GM13976 (cell line): ENCODE data around the gene CNGA2.

Experiments used
- DNase-seq: peaks from one replicate; pipeline ENCODE4 v3.0.0; 2012; ENCODE audit warnings: low spot score
- in situ Hi-C: fragments of 300-500 bp; cut with MboI; formaldehyde crosslinking; loops from one replicate; pipeline ENCODE4 v1.12.0; 2022; ENCODE audit warnings: low sequenced_read_pairs, mixed read lengths, inconsistent platforms; ENCODE audit not compliant: unreplicated experiment
- TF ChIP-seq, protein P1 (sequence below): IDR thresholded peaks from 2 replicates; pipeline ENCODE4 v1.5.1; 2012; ENCODE audit warnings: borderline replicate concordance, mild to moderate bottlenecking; ENCODE audit not compliant: insufficient read depth; ENCODE audit errors: extremely low read depth, missing control alignments, control extremely low read depth

The CNGA2 gene

DNA sequence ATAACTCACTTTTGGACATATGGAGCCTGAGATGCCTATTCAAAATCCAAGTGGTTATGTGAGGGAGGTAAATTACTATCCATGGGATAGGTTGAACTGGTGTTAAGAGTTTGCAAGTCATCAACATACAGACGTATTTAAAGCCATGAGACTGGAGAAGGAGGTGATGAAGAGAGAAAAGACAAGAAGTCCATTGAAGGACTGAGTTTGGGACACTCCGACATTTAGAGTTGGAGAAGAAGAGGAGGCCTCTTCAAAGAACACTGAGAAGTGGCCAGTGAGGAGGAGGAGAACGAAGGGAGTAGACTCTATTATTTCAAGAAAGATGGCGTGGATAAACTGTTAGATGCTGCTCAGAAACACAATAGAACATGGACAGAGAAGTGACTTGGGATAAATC is at the start of gene CNGA2:
Gene CNGA2 (plus strand): TSS at position 301 of the 400 bp plus-strand sequence. CDS start 3,738 bp downstream, outside the sequence.
- TF ChIP-seq, protein P1, sequence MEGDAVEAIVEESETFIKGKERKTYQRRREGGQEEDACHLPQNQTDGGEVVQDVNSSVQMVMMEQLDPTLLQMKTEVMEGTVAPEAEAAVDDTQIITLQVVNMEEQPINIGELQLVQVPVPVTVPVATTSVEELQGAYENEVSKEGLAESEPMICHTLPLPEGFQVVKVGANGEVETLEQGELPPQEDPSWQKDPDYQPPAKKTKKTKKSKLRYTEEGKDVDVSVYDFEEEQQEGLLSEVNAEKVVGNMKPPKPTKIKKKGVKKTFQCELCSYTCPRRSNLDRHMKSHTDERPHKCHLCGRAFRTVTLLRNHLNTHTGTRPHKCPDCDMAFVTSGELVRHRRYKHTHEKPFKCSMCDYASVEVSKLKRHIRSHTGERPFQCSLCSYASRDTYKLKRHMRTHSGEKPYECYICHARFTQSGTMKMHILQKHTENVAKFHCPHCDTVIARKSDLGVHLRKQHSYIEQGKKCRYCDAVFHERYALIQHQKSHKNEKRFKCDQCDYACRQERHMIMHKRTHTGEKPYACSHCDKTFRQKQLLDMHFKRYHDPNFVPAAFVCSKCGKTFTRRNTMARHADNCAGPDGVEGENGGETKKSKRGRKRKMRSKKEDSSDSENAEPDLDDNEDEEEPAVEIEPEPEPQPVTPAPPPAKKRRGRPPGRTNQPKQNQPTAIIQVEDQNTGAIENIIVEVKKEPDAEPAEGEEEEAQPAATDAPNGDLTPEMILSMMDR, result no peak
- no peak for DNase-seq
- in situ Hi-C loops, result no loop called here

DNA sequence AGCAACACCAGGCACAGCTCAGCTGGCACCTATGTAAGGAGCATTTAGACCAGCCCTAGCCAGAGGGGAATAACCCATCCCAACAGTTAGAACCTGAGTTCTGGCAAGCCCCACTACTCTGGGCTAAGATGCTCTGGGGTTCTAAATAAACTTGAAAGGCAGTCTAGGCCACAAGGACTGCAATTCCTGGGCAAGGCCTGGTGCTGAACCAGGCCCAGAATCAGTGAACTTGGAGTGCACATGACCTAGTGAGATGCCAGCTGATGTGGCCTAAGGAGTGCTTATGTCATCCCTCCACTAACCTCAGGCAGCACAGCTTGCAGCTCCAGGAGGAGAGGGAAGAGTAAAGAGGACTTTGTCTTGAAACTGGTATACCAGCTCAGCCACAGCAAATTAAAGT is 46.9 kb upstream of the CNGA2 start:
- TF ChIP-seq, protein P1, result no peak
- no peak for DNase-seq
- in situ Hi-C loops, result no loop called here

DNA sequence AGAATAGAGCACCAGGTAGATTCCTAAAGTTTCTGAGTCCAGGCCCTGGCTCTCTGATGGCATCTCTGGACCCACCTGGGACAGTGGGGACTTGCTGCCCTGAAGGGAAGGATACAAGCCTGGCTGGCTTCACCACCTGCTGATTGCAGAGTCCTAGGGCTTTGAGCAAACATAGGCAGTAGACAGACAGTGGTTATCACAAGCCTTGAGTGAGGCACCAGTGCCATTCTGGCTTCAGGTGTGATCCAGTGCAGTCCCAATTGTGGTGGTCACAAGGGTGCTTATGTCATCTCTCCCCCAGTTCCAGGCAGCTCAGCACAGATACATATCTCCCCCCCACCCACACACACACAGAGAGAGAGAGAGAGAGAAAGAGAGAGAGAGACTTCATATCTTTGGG is 45.9 kb upstream of the CNGA2 start:
- DNase-seq, result no peak
- TF ChIP-seq, protein P1, result no peak
- in situ Hi-C loops, result no loop called here

DNA sequence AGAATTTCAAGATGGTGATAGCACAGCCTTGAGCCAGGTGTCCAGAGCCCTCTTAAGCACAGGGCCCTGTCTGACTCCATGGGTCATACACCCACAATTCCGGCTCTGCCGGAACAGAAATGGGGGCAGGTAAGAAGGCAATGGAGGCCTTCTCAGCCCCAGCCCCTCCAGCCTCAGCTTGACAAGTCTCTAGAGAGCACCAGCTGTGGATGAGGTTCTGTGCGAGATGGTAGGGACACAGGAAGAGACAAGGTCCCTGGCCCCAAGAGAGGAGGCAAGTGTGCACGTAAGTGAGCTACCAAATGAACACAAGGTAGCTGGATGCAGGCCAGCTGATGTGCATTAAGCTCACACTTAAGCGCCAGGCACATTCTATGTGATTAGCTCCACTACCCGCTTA is 41.7 kb upstream of the CNGA2 start:
- no peak for DNase-seq
- in situ Hi-C loops, result no loop called here
- TF ChIP-seq, protein P1, result no peak

DNA sequence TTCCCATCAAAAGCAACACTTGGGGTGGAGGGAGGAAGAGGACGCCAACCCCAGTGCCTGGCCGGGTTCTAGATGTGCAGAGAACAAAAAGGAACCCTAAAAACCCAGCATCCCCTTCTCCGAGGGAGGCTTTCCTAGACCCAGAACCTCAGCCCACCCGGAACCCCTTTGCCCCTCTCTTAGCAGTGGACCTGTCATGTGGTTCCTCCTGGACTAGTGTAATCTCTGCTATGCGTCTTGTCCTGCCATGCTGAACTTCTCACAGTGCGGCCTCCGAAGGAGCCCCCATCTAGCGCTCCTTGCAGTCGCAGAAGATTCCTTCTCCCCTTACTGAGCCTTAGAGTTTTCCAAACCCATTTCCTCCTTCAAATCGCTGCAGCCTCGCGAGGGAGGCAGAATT is 40.4 kb upstream of the CNGA2 start:
- in situ Hi-C loops, result no loop called here
- TF ChIP-seq, protein P1, result no peak
- no peak for DNase-seq

DNA sequence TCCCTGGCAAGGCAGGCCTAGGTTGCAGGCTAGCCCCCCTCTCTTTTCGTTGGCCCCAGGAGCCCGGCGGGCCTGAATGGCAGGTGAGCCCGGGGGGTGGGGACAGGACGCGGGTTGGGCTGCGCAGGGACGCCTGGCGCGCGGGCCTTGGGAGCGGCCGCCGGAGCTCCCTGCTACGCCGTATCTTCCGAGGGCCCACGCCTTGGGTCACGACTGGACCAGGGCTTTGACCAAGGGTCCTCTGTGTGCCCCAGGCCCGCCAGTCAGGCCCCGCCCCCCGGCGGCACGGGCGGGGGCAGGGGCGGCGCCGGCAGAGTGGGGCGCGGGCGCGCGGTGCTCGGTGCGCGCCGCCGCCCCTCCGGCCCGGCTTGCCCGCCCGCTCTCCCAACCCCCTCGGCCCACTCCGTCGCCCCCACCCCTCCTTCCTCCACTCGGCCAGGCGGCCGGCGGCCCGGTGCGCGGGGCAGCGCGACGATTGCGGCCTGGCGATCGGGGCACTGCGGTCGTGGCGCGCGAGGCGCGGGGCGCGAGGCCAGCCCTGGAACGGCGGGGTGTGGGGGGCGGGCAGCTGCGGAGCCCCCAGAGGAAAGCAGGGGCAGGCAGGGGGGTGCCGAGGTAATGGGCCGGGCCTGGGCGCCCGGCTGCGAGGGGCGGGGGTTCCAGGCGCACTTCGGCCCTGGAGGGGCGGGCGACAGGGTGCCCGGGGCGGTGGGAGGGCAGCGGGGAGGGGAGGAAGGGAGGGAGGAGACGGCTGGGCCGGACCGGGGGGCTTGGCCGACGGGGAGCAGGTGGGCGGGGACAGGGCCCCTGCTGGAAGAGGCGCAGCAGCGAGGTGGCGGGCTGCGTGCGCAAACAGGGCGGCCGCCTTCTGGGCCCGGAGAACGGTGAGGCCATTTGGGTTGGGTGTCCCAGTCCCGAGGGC is 39.6 kb upstream of the CNGA2 start, which contains the start of gene PRRG3:
Gene PRRG3 (plus strand): TSS at position 798 of the 922 bp plus-strand sequence. CDS start 3,357 bp downstream, outside the sequence.
- TF ChIP-seq, protein P1, result no peak
- DNase-seq, result no peak
- in situ Hi-C loops, result no loop called here
